A673 (cell line): ENCODE data around the gene CTNNA2. TPM values are rescaled to one million over a fixed set of nuclear protein-coding genes. Genes with fewer than 3 reads are reported as not detected.

Source experiments
- BruUV-seq: library from RNA; stranded (reverse); fragments of 400-500 nt; replicated peaks from 2 replicates; lab custom pipeline; 2021; lab: Mats Ljungman, UMichigan
- CTCF ChIA-PET: fragments of 300-600 bp; sonication (Branson Sonifier 250); formaldehyde crosslinking; loops from one replicate; lab custom pipeline; 2022; ENCODE audit warnings: antibody characterized with exemption; lab: Charles Lee
- POLR2A ChIA-PET: fragments of 300-600 bp; sonication (Branson Sonifier 250); formaldehyde crosslinking; loops from one replicate; lab custom pipeline; 2022; ENCODE audit warnings: antibody characterized with exemption; ENCODE audit not compliant: low non-redundant PET; lab: Charles Lee
- DNase-seq: peaks from one replicate; pipeline ENCODE4 v3.0.0-alpha.2; 2015; ENCODE audit warnings: low spot score
- H3K27ac ChIP-seq: fragments of 200-600 bp; sonication (generic); 2 replicates; pipeline ENCODE4 v1.5.1; 2016; ENCODE audit warnings: mixed run types, low read depth, mild to moderate bottlenecking, mixed read lengths, antibody characterized with exemption, low read length; ENCODE audit not compliant: poor library complexity, severe bottlenecking
- H3K27me3 ChIP-seq: fragments of 200-600 bp; sonication (generic); replicated peaks from 2 replicates; pipeline ENCODE4 v1.6.1; 2017; ENCODE audit warnings: mixed run types, low read depth, mild to moderate bottlenecking, mixed read lengths, antibody characterized with exemption, low read length; ENCODE audit not compliant: insufficient read depth, poor library complexity
- H3K36me3 ChIP-seq: fragments of 200-600 bp; sonication (generic); 2 replicates; pipeline ENCODE4 v1.6.1; 2016; ENCODE audit warnings: mixed run types, mild to moderate bottlenecking, mixed read lengths, antibody characterized with exemption, low read length; ENCODE audit not compliant: insufficient read depth, poor library complexity, severe bottlenecking
- H3K4me1 ChIP-seq: fragments of 200-600 bp; sonication (generic); 2 replicates; pipeline ENCODE4 v1.6.1; 2017; ENCODE audit warnings: mixed run types, mild to moderate bottlenecking, mixed read lengths, antibody characterized with exemption, low read length; ENCODE audit not compliant: insufficient read depth, poor library complexity, severe bottlenecking
- H3K4me3 ChIP-seq: fragments of 200-600 bp; sonication (generic); 2 replicates; pipeline ENCODE4 v1.5.1; 2016; ENCODE audit warnings: low read depth, mixed run types, mild to moderate bottlenecking, mixed read lengths, low read length; ENCODE audit not compliant: poor library complexity, severe bottlenecking
- H3K9me3 ChIP-seq: fragments of 200-600 bp; sonication (generic); 2 replicates; pipeline ENCODE4 v1.6.1; 2016; ENCODE audit warnings: mixed run types, low read depth, mild to moderate bottlenecking, mixed read lengths, antibody characterized with exemption, low read length; ENCODE audit not compliant: poor library complexity, severe bottlenecking
- CTCF ChIP-seq: fragments of 300-800, 200-600 bp; sonication (generic); conservative IDR thresholded peaks from 2 replicates; pipeline ENCODE4 v1.5.1; 2017; ENCODE audit warnings: low read depth, mild to moderate bottlenecking, antibody characterized with exemption, low read length, moderate library complexity, mixed read lengths
- EZH2 ChIP-seq: fragments of 200-600 bp; sonication (generic); IDR thresholded peaks from 2 replicates; pipeline ENCODE4 v1.6.1; 2017; ENCODE audit warnings: borderline replicate concordance, low read depth, mild to moderate bottlenecking, mixed read lengths, antibody characterized with exemption, low read length; ENCODE audit not compliant: poor library complexity, severe bottlenecking
- intact Hi-C: fragments of 100-400 bp; cut with micrococcal nuclease; formaldehyde crosslinking; loops from one replicate; pipeline ENCODE4 v1.10.0; 2022; ENCODE audit not compliant: unreplicated experiment
- total RNA-seq: library from RNA; stranded (reverse); gene quantifications from 2 replicates; pipeline ENCODE4 v1.2.3, GENCODE V29; 2021

Gene CTNNA2
- total RNA-seq, 1 experiment from 2014 or later, result not detected

- Histone ChIP-seq H3K36me3 (no peaks in the 10 kb centered on the region), H3K4me3 (no peak overlapping the region), H3K27me3 (no peaks in the 10 kb centered on the region), H3K4me1 (no peaks in the 10 kb centered on the region), H3K27ac (no peak overlapping the region), H3K9me3 (no peaks in the 10 kb centered on the region)
- no peak for DNase-seq
- intact Hi-C loops, result no loop called here
- POLR2A ChIA-PET, result no interaction called here
- BruUV-seq, result no TSS peak
- CTCF ChIA-PET, result no interaction called here
- no peak for TF ChIP-seq EZH2
- TF ChIP-seq CTCF, result no peak
Measured at GRCh38 chr2:80205498-80205897, 692.6 kb downstream of the CTNNA2 start.

GRCh38 chr2:80209458-80209857 lies 696.6 kb downstream of the CTNNA2 start:
- DNase-seq, result no peak
- POLR2A ChIA-PET, result no interaction called here
- no peak overlapping the region for H3K27ac ChIP-seq
- CTCF ChIA-PET, result no interaction called here
- no peak for TF ChIP-seq EZH2
- no peak for TF ChIP-seq CTCF
- intact Hi-C loops, result no loop called here
- H3K9me3 ChIP-seq, result no peaks in the 10 kb centered on the region
- H3K4me3 ChIP-seq, result no peak overlapping the region
- H3K36me3 ChIP-seq, result no peaks in the 10 kb centered on the region
- no peaks in the 10 kb centered on the region for H3K27me3 ChIP-seq
- no peaks in the 10 kb centered on the region for H3K4me1 ChIP-seq
- BruUV-seq, result no TSS peak

- TF ChIP-seq EZH2, result no peak
- no peak for TF ChIP-seq CTCF
- DNase-seq, result no peak
- Histone ChIP-seq H3K27me3 (no peaks in the 10 kb centered on the region), H3K4me1 (no peaks in the 10 kb centered on the region), H3K36me3 (no peaks in the 10 kb centered on the region), H3K27ac (no peak overlapping the region), H3K4me3 (no peak overlapping the region), H3K9me3 (no peaks in the 10 kb centered on the region)
- BruUV-seq, result no TSS peak
- intact Hi-C loops, result no loop called here
- ChIA-PET CTCF (no interaction called here), POLR2A (no interaction called here)
Measured at GRCh38 chr2:80217446-80217845, 704.6 kb downstream of the CTNNA2 start.
